GM19452 (cell line): ENCODE results near the gene MRPL3.

Source experiments
- ATAC-seq: cut with Tn5 transposase; IDR thresholded peaks from one replicate; pipeline ENCODE4 v1.9.1; 2021; ENCODE audit not compliant: unreplicated experiment

Gene MRPL3

DNA sequence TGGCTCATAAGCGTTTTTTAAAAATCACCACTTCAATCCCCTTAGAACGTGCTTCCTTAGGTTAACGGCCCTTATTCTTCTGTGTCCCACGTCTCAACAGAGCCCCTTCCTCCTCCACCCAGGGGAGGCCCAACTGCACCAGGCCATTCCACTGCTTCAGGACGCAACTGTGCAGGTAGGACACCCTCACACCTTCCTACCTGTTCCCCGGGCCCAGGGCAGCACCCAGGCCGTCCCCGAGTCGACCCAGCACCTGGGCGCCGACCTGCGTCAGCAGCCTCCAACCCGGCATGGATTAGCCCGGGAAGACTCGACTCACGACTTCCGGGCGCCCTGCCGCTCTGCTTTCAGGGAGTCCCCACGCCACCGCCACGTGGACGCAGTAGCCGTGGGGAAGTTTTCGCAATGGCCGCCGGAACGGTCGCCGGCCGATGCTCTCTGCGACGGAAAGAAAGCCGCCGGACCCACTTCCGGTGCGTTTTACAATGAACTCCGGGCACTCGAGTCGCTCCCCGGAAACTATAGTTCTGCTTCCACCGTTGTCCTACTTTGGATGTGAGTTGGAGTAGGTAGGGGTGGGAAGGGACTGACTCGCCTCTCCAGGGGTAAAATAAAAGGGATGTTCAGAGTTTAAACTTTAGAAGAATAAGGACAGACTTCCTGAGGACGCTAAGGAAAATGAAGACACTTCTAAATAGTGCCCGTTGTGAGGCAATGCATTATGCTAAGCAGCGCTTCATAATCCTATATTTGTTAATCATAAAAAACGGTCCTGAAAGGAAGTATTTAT is at the start of gene MRPL3:
MRPL3 (minus strand) TSS at position 442 of the 790 bp plus-strand sequence; CDS start at position 292, 150 bp downstream.
- peak; percentile 93 for ATAC-seq

DNA sequence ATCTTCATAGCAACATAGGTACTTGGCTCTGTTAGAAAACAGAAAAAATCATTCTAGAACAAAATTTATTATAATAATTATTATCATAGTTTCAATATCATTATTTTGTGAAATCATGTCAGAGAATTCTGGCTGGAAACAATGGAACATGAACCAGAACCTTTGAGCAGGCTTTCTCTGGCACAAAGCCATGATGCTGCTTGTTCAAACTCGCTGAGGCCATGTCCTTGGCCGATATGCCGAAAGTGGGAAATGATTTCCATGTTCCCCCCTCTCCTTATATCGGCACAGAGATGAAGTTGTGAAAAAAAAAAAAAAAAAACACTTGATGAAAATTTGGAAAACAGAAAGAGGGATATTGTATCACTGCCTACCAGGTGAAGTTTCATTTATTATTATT is 49.0 kb upstream of the MRPL3 start:
- no peak for ATAC-seq

DNA sequence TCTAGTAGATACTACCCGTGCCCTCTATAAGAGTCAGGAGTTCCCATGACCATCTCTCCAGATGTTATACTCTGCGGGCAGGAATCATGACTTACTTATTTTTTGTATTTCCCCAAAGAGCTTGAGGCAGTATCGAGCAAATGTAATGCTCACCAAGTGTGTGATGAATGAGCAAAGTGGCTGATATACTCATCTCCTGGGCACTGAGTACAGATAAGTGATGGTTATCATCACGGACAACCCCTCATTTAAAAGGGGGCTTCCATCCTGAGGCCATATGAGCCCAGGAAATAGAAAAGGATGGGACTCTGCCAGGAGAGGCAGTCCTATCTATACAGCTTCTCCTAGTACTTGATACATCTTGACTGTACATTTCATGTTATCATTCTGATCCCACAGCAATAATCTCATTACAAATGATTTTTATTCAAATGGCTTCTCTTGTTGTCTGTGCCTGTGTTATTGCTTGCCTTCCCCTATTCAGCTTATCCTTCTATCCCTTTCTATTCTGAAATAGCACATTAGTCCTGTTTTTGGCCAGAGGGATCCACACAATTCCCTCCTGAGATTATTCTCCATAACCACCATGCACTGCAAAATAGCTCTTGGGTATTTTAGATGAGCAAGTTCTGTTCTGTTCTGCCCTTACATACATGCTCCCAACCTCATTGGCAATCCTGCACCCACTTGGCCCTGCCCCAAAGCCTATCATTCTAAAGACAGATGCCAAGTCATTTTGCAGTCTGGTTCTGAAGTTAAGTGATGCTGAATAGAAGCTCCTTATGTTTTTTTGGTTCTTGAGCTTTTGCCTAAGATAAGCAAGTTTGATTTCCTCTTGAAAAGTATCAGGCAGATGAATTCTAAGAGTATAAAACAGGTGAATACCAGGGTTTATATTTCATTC is 48.0 kb upstream of the MRPL3 start:
- no peak for ATAC-seq

DNA sequence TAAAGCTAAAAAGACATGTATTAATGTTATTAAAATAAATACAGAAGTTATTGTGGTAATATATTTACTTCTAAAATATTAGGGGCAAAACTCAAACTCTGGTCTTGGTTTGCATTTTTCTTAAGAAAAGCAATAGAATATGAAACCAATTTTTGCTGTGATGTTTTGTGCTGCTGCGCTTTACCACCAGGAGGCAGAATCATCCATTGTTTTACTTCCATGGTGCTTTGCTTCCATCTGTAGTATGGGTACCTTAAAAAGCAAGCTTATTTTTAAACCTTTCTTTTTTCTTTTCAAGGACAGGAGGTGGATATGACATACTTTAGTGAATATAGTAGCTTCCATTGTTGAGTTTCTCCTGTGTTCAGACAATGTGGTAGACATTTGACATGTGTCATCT is 46.6 kb upstream of the MRPL3 start:
- no peak for ATAC-seq

DNA sequence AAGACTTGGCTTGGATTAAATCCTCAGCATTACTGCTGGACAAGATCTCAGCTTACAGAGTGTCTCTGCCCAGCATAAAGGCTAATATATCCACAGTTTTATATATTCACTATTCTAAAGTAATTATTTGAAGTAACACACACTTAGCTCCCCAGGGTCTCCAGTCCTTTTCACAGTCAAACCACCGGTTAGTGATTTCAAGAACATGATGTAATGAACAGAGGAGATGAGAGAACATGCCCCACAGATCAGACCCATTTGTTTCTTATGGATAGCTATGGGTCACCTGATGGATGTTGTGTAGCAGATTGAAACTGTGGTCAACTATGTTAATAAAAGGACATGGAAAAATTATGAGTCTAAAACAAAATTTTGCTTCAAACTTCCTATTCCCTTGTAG is 44.8 kb upstream of the MRPL3 start:
- ATAC-seq, result no peak

GRCh38 chr3:131546441-131546840 is 43.7 kb upstream of the MRPL3 start:
- ATAC-seq, result no peak

DNA sequence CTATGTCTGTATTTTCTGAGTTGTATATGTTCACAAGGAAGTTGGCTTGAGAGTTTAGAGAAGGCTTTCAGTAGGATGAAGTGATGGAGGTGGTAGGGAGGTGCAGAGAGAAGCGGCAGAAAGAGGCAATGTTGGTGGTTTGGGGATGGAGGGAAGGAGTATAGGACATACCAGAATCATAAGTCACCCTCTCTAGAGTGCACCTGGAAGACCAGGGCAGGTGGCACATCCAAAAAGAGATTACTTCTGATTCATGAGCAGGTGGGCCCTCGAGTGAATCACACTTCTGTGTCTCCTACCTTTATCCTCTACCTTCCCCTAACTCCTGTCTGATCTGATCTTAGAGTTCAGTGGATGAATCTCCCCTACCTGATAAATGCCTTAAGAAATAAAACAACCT is 41.8 kb upstream of the MRPL3 start:
- ATAC-seq, result no peak

DNA sequence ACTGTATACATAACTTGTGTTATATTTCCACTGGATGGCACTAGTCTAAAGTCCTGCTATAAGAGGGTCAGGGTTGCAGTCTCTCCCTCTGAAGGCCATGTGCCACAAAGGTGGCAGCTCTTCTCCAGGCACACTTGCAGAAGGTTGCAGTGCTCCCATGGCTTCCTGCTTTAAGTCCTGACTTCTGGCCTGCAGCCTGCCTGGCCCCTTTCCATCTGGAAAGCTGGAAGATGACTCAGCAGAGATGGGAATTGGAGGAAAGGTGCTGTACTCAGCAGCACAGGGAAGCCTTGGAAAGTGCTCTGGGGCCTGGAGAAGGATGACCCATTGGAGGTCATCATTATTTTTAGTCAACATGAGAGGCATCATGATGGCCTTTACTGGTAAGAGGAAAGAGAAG is 40.9 kb upstream of the MRPL3 start:
- no peak for ATAC-seq

DNA sequence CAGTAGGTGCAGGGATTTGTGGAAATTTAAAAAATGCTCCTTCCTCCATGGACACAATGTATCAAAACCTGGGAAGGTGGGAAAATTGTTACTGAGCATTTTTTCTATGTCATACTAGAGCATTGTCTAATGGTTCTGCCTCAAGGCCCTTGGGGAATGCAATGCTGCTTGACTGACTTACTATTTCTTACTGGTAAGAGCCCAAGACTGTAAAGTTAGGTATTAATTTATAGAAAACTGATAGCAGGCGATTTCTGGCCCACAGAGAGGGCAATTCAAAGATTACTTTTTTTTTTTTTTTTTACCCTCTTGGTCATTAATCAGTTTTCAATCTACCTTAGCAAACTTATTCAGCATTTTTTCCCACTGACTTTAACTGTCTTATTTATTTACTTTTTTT is 38.5 kb upstream of the MRPL3 start:
- no peak for ATAC-seq

DNA sequence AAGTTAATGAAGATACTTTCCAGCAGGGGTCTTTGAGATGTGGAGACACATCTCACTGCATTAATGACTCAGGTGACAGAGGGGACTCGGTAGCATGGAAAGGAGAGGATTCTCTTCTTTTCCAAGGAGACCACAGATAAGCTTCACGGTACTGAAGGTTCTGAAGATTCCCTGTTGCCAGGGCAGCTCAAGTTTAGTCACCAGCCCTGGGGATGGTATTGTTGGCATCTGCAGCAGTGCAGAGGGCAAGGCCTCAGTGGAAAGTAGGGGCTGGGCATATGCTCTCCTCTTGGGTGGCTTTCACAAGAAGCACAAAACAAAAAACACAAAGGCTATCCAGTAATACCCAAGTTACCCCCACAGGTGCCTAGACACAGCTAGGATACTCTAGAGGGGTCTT is 38.0 kb upstream of the MRPL3 start:
- no peak for ATAC-seq

GRCh38 chr3:131540143-131540542 is 37.4 kb upstream of the MRPL3 start:
- ATAC-seq, result no peak

GRCh38 chr3:131538968-131539367 is 36.2 kb upstream of the MRPL3 start:
- ATAC-seq, result no peak

DNA sequence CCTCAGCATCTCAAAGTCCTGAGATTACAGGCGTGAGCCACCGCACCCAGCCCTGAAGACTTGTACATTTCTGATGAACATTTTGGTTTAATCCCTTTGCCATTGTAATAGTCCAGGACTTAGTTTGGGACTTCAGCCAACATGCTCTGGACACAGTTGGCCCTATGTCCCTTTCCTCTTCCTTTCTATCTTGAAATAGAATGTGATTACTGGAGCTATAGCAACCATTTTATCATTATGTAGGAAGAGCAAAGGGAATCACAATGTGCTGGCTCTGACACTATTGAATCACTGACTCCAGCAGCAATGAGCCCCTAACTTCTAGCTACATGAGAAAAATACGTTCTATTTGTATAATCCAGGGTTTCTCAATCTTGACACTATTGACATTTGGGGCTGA is 34.8 kb upstream of the MRPL3 start:
- no peak for ATAC-seq

GRCh38 chr3:131535596-131535995 is 32.8 kb upstream of the MRPL3 start:
- ATAC-seq, result no peak

- ATAC-seq, result no peak
Observed at GRCh38 chr3:131535131-131535530, 32.4 kb upstream of the MRPL3 start.

GRCh38 chr3:131532645-131533044 is 29.9 kb upstream of the MRPL3 start:
- no peak for ATAC-seq

DNA sequence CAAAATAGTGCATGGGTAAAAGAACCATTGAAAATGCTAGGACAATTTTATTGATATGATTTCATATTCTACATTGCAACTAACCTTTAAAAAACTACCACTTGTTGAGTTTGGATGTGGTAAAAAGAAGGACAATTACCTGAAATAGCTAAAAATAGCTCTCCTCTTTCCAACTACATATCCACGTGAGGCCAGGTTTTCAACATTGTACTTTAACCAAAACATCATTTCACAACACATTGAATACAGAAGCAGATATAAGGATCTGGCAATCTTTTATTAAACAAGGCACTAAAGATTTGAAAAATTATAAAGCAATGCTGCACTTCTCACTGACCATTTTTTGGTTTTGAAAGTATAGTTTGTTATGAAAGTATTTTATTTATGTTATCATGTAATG is 28.1 kb upstream of the MRPL3 start:
- ATAC-seq, result no peak

GRCh38 chr3:131530388-131530787 is 27.6 kb upstream of the MRPL3 start:
- no peak for ATAC-seq

GRCh38 chr3:131526801-131527347 is 24.1 kb upstream of the MRPL3 start:
- ATAC-seq, result no peak

- no peak for ATAC-seq
Observed at GRCh38 chr3:131518680-131519079, 15.9 kb upstream of the MRPL3 start.

DNA sequence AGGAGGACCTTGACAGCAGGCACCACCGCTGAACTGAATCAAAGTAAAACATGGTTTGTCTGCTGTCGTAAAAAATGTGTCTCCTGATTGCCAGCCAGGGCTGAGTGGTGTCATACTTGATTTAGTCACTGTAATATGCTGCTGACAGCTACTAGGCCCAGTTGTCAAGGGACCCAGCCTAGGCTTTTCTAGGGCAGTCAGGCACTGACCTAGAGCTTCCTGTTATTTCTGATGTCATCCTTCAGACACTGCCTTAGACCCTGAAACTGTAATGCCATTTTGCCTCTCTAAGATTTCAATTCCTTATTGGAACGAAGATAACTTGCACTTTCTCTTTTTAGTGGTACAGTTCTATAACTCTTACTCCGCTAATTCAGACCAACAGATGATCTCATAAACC is 2.6 kb upstream of the MRPL3 start:
- ATAC-seq, result no peak

DNA sequence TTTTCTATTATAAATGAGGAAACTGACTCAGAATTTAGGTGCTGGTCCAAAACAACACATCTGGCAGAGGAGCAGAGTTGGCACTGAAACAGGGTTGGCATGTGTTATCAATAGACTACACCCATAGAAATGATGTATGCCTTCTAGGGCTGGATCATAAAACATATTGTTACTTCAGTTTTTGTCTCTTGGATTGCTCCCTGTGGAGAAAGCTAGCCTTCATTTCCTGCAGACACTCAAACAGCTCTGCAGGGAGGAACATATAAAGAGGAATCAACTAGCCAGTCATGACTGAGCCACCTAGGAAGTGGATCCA is 507 bp upstream of the MRPL3 start:
- ATAC-seq, result no peak
